ENCODE data around the gene THEM5.

THEM5 gene

GRCh38 chr1:151835596-151835995, 17.9 kb downstream of the THEM5 start:
- Histone ChIP-seq H3K36me3 (ENCODE audit: control insufficient read depth, insufficient read depth, low read length) (no peaks in the 10 kb centered on the region), H3K4me1 (ENCODE audit: control insufficient read depth, insufficient read depth, low read length, poor library complexity, severe bottlenecking) (peaks cover 86% of the 10 kb centered on the region), H3K9me3 (ENCODE audit: control insufficient read depth, low read length) (no peaks in the 10 kb centered on the region), H3K27ac (ENCODE audit: insufficient read depth, low read length, poor library complexity, severe bottlenecking) (no peak overlapping the region), H3K27me3 (replicated peaks; ENCODE audit: control insufficient read depth, insufficient read depth, low read length, poor library complexity, severe bottlenecking) (no peaks in the 10 kb centered on the region), H3K4me3 (ENCODE audit: insufficient read depth, low read depth, low read length, poor library complexity, severe bottlenecking) (no peak overlapping the region)
- DNase-seq, result no peak

GRCh38 chr1:151834239-151834638, 19.3 kb downstream of the THEM5 start:
- no peaks in the 10 kb centered on the region for H3K36me3 ChIP-seq (ENCODE audit: control insufficient read depth, insufficient read depth, low read length)
- H3K4me1 ChIP-seq (ENCODE audit: control insufficient read depth, insufficient read depth, low read length, poor library complexity, severe bottlenecking), result peaks cover 88% of the 10 kb centered on the region
- no peak for DNase-seq
- peak overlapping the region; percentile 60 for H3K27ac ChIP-seq (ENCODE audit: insufficient read depth, low read length, poor library complexity, severe bottlenecking)
- H3K9me3 ChIP-seq (ENCODE audit: control insufficient read depth, low read length), result no peaks in the 10 kb centered on the region
- H3K27me3 ChIP-seq (replicated peaks; ENCODE audit: control insufficient read depth, insufficient read depth, low read length, poor library complexity, severe bottlenecking), result no peaks in the 10 kb centered on the region
- H3K4me3 ChIP-seq (ENCODE audit: insufficient read depth, low read depth, low read length, poor library complexity, severe bottlenecking), result peak overlapping the region; percentile 6

- Histone ChIP-seq H3K36me3 (ENCODE audit: control insufficient read depth, insufficient read depth, low read length) (no peaks in the 10 kb centered on the region), H3K27ac (ENCODE audit: insufficient read depth, low read length, poor library complexity, severe bottlenecking) (peak overlapping the region; percentile 60), H3K4me3 (ENCODE audit: insufficient read depth, low read depth, low read length, poor library complexity, severe bottlenecking) (peak overlapping the region; percentile 6), H3K27me3 (replicated peaks; ENCODE audit: control insufficient read depth, insufficient read depth, low read length, poor library complexity, severe bottlenecking) (no peaks in the 10 kb centered on the region), H3K9me3 (ENCODE audit: control insufficient read depth, low read length) (no peaks in the 10 kb centered on the region), H3K4me1 (ENCODE audit: control insufficient read depth, insufficient read depth, low read length, poor library complexity, severe bottlenecking) (peaks cover 88% of the 10 kb centered on the region)
- DNase-seq, result no peak
These were observed 20.2 kb downstream of the THEM5 start for GRCh38 chr1:151833172-151833900.

GRCh38 chr1:151832318-151832980, 21.1 kb downstream of the THEM5 start:
- DNase-seq, result no peak
- Histone ChIP-seq H3K9me3 (ENCODE audit: control insufficient read depth, low read length) (no peaks in the 10 kb centered on the region), H3K27ac (ENCODE audit: insufficient read depth, low read length, poor library complexity, severe bottlenecking) (peak overlapping the region; percentile 60), H3K4me1 (ENCODE audit: control insufficient read depth, insufficient read depth, low read length, poor library complexity, severe bottlenecking) (peaks cover 88% of the 10 kb centered on the region), H3K4me3 (ENCODE audit: insufficient read depth, low read depth, low read length, poor library complexity, severe bottlenecking) (no peak overlapping the region), H3K27me3 (replicated peaks; ENCODE audit: control insufficient read depth, insufficient read depth, low read length, poor library complexity, severe bottlenecking) (no peaks in the 10 kb centered on the region), H3K36me3 (ENCODE audit: control insufficient read depth, insufficient read depth, low read length) (no peaks in the 10 kb centered on the region)

- peaks cover 87% of the 10 kb centered on the region for H3K4me1 ChIP-seq (ENCODE audit: control insufficient read depth, insufficient read depth, low read length, poor library complexity, severe bottlenecking)
- no peaks in the 10 kb centered on the region for H3K9me3 ChIP-seq (ENCODE audit: control insufficient read depth, low read length)
- peak within 1 kb of the TSS; percentile 47 for H3K4me3 ChIP-seq (ENCODE audit: insufficient read depth, low read depth, low read length, poor library complexity, severe bottlenecking)
These were observed 21.9 kb downstream of the THEM5 start, which contains the start of gene RORC for GRCh38 chr1:151831605-151832004. RORC (minus strand) TSS chr1:151831802; CDS start chr1:151831764, 38 bp downstream.

GRCh38 chr1:151831256-151831591, 22.3 kb downstream of the THEM5 start:
- Histone ChIP-seq H3K27me3 (replicated peaks; ENCODE audit: control insufficient read depth, insufficient read depth, low read length, poor library complexity, severe bottlenecking) (no peaks in the 10 kb centered on the region), H3K27ac (ENCODE audit: insufficient read depth, low read length, poor library complexity, severe bottlenecking) (peak overlapping the region; percentile 66), H3K36me3 (ENCODE audit: control insufficient read depth, insufficient read depth, low read length) (no peaks in the 10 kb centered on the region), H3K4me3 (ENCODE audit: insufficient read depth, low read depth, low read length, poor library complexity, severe bottlenecking) (peak overlapping the region; percentile 47), H3K9me3 (ENCODE audit: control insufficient read depth, low read length) (no peaks in the 10 kb centered on the region), H3K4me1 (ENCODE audit: control insufficient read depth, insufficient read depth, low read length, poor library complexity, severe bottlenecking) (peaks cover 87% of the 10 kb centered on the region)
- DNase-seq, result no peak

More at GRCh38 chr1:151831605-151832004, 21.9 kb downstream of the THEM5 start, which contains the start of gene RORC:
- DNase-seq, result no peak
- no peaks in the 10 kb centered on the region for H3K27me3 ChIP-seq (replicated peaks; ENCODE audit: control insufficient read depth, insufficient read depth, low read length, poor library complexity, severe bottlenecking)
- H3K27ac ChIP-seq (ENCODE audit: insufficient read depth, low read length, poor library complexity, severe bottlenecking), result peak within 1 kb of the TSS; percentile 66
- H3K36me3 ChIP-seq (ENCODE audit: control insufficient read depth, insufficient read depth, low read length), result no peaks in the 10 kb centered on the region

GRCh38 chr1:151830055-151830454, 23.5 kb downstream of the THEM5 start:
- Histone ChIP-seq H3K36me3 (ENCODE audit: control insufficient read depth, insufficient read depth, low read length) (no peaks in the 10 kb centered on the region), H3K9me3 (ENCODE audit: control insufficient read depth, low read length) (no peaks in the 10 kb centered on the region), H3K27ac (ENCODE audit: insufficient read depth, low read length, poor library complexity, severe bottlenecking) (peak overlapping the region; percentile 66), H3K4me1 (ENCODE audit: control insufficient read depth, insufficient read depth, low read length, poor library complexity, severe bottlenecking) (peaks cover 85% of the 10 kb centered on the region), H3K27me3 (replicated peaks; ENCODE audit: control insufficient read depth, insufficient read depth, low read length, poor library complexity, severe bottlenecking) (no peaks in the 10 kb centered on the region), H3K4me3 (ENCODE audit: insufficient read depth, low read depth, low read length, poor library complexity, severe bottlenecking) (peak overlapping the region; percentile 20)
- DNase-seq, result no peak

GRCh38 chr1:151829352-151830046, 24.0 kb downstream of the THEM5 start:
- no peaks in the 10 kb centered on the region for H3K27me3 ChIP-seq (replicated peaks; ENCODE audit: control insufficient read depth, insufficient read depth, low read length, poor library complexity, severe bottlenecking)
- H3K9me3 ChIP-seq (ENCODE audit: control insufficient read depth, low read length), result no peaks in the 10 kb centered on the region
- no peak overlapping the region for H3K4me3 ChIP-seq (ENCODE audit: insufficient read depth, low read depth, low read length, poor library complexity, severe bottlenecking)
- peaks cover 81% of the 10 kb centered on the region for H3K4me1 ChIP-seq (ENCODE audit: control insufficient read depth, insufficient read depth, low read length, poor library complexity, severe bottlenecking)
- no peaks in the 10 kb centered on the region for H3K36me3 ChIP-seq (ENCODE audit: control insufficient read depth, insufficient read depth, low read length)
- peak overlapping the region; percentile 66 for H3K27ac ChIP-seq (ENCODE audit: insufficient read depth, low read length, poor library complexity, severe bottlenecking)
- DNase-seq, result no peak

GRCh38 chr1:151828921-151829320, 24.6 kb downstream of the THEM5 start:
- H3K9me3 ChIP-seq (ENCODE audit: control insufficient read depth, low read length), result no peaks in the 10 kb centered on the region
- no peak overlapping the region for H3K4me3 ChIP-seq (ENCODE audit: insufficient read depth, low read depth, low read length, poor library complexity, severe bottlenecking)
- H3K36me3 ChIP-seq (ENCODE audit: control insufficient read depth, insufficient read depth, low read length), result no peaks in the 10 kb centered on the region
- H3K27ac ChIP-seq (ENCODE audit: insufficient read depth, low read length, poor library complexity, severe bottlenecking), result peak overlapping the region; percentile 66
- no peaks in the 10 kb centered on the region for H3K27me3 ChIP-seq (replicated peaks; ENCODE audit: control insufficient read depth, insufficient read depth, low read length, poor library complexity, severe bottlenecking)
- DNase-seq, result peak in 1 of 3 donors; percentile 23
- peaks cover 78% of the 10 kb centered on the region for H3K4me1 ChIP-seq (ENCODE audit: control insufficient read depth, insufficient read depth, low read length, poor library complexity, severe bottlenecking)

- Histone ChIP-seq H3K27me3 (replicated peaks; ENCODE audit: control insufficient read depth, insufficient read depth, low read length, poor library complexity, severe bottlenecking) (no peaks in the 10 kb centered on the region), H3K4me3 (ENCODE audit: insufficient read depth, low read depth, low read length, poor library complexity, severe bottlenecking) (peak overlapping the region; percentile 18), H3K9me3 (ENCODE audit: control insufficient read depth, low read length) (no peaks in the 10 kb centered on the region), H3K27ac (ENCODE audit: insufficient read depth, low read length, poor library complexity, severe bottlenecking) (peak overlapping the region; percentile 66), H3K36me3 (ENCODE audit: control insufficient read depth, insufficient read depth, low read length) (no peaks in the 10 kb centered on the region), H3K4me1 (ENCODE audit: control insufficient read depth, insufficient read depth, low read length, poor library complexity, severe bottlenecking) (peaks cover 68% of the 10 kb centered on the region)
- no peak for DNase-seq
These were observed 25.7 kb downstream of the THEM5 start for GRCh38 chr1:151827853-151828252.

All from effector memory CD4-positive, alpha-beta T cell (primary cell).